Fibroblast of lung (primary cell): Measurements from ENCODE around the gene NPHS2.

Experiments used
- CTCF ChIP-seq, 2 donors: IDR thresholded peaks in 1 of 2; conservative IDR thresholded peaks in 1 of 2; 1 replicate in 1 of 2; 2 replicates in 1 of 2; pipeline ENCODE4 v1.5.1; 2011 to 2012; ENCODE audit warnings: low read length in 2 of 2, control low read depth in 1 of 2, inconsistent platforms in 1 of 2, low read depth in 1 of 2, mild to moderate bottlenecking in 1 of 2
- EZH2 ChIP-seq: IDR thresholded peaks from 2 replicates; pipeline ENCODE4 v1.5.1; 2012; ENCODE audit warnings: low read length, control low read depth, mild to moderate bottlenecking; ENCODE audit errors: missing control alignments

GRCh38 chr1:179550746-179551682 is 24.7 kb downstream of the NPHS2 start:
- TF ChIP-seq CTCF (conservative IDR thresholded peaks at IDR 0.05 in 1 of 2, IDR thresholded peaks at IDR 0.05 in 1 of 2; ENCODE audit: low read depth in 1 of 2, low read length in 2 of 2) (no peak), EZH2 (no peak)
